ENCODE results near the gene PCDHGC5.

DNA sequence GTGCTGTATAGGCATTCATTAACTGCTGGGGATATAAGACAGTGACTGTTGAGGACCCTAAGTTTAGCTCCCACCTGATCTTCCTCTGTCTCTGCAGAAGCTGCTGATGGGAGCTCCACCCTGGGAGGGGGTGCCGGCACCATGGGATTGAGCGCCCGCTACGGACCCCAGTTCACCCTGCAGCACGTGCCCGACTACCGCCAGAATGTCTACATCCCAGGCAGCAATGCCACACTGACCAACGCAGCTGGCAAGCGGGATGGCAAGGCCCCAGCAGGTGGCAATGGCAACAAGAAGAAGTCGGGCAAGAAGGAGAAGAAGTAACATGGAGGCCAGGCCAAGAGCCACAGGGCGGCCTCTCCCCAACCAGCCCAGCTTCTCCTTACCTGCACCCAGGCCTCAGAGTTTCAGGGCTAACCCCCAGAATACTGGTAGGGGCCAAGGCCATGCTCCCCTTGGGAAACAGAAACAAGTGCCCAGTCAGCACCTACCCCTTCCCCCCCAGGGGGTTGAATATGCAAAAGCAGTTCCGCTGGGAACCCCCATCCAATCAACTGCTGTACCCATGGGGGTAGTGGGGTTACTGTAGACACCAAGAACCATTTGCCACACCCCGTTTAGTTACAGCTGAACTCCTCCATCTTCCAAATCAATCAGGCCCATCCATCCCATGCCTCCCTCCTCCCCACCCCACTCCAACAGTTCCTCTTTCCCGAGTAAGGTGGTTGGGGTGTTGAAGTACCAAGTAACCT lies 22.1 kb downstream of the PCDHGC5 start:
- TF ChIP-seq EZH2 (IDR thresholded peaks at IDR 0.05; ENCODE audit: insufficient read depth, poor library complexity, severe bottlenecking), result no peak
- no peak for TF ChIP-seq EZH2phosphoT487 (IDR thresholded peaks at IDR 0.05; ENCODE audit: insufficient read depth, low read depth)
